Erythroblast (primary cell): ENCODE measurements around the gene SSX5.
"Not testable (repeated sequence)": the region's sequence is repeated elsewhere in the genome, so short reads cannot be mapped to it uniquely, and the experiment has no call there.

Experiments
- DNase-seq, 2 experiments: peaks; one replicate each; lab custom pipeline; 2025; lab: John Stamatoyannopoulos, UW
- GATA1 ChIP-seq: IDR thresholded peaks from 2 replicates; pipeline ENCODE4 v1.6.1; 2011; ENCODE audit warnings: low read depth, mild to moderate bottlenecking, control low read depth, low read length, moderate library complexity
- POLR2A ChIP-seq: IDR thresholded peaks from 2 replicates; pipeline ENCODE4 v1.6.1; 2011; ENCODE audit warnings: mild to moderate bottlenecking, low read length

SSX5 gene, protein sequence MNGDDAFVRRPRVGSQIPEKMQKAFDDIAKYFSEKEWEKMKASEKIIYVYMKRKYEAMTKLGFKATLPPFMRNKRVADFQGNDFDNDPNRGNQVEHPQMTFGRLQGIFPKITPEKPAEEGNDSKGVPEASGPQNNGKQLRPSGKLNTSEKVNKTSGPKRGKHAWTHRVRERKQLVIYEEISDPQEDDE

DNA sequence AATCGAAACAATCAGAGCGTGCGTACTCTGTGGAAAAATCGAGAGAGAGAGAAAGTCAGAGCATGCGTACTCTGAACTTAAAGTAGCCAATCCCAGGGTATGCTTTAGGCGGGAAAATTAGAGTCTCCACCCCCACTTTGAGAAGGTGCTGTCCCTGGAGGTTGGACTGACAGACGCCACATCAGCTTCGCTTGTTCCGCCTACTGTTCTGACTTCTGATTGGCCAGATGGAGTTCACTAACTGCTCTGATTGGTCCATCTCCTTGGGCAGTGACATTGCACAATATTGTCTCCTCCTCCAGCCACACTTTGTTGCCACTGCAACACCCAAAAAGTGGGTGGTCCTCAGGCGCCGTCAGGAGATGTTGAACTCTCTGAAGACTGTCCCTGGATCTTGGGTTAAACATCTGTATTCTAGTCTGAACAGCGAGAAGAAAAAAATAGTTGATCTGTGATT is at the start of gene SSX5:
SSX5 (minus strand) TSS at position 51 of the 457 bp plus-strand sequence. CDS start 1,437 bp downstream, outside the sequence.
- TF ChIP-seq POLR2A (no peak), GATA1 (no peak)
- DNase-seq: peak in 1 of 2 experiments; percentile 0

DNA sequence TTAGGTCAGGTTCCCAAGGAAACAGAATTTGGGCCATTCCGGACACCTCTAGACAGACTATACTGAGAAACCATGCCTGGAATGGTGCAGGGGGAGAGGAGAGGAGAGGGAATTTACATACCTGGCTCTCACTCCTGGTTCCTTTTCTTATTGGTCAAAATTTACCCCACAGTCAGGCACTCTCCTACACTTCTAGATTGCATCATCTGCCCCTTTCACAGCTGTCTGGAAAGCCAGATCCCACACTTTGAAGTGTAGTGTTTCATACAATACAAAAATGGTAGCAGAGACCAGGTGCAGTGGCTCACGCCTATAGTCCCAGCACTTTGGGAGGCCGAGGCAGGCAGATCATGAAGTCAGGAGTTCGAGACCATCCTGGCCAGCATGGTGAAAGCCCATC is 27.6 kb upstream of the SSX5 start:
- DNase-seq: not testable (repeated sequence)

DNA sequence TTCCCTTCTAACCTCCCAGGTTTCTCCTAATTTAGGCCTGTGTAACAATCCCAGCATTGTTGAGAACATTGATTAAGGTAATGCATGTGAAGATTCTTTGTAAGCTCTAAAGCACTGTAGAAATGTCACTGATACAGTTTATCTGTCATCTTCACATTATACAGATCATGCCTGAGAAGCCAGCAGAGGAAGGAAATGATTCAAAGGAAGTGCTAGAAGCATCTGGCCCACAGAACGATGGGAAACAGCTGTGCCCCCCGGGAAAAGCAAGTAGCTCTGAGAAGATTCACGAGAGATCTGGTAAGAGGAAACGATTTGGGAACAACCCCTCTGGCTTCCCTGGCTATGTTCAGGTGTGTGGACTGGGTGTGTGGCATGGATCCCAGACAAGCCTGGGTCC is 17.7 kb upstream of the SSX5 start:
- not testable (repeated sequence) for DNase-seq

DNA sequence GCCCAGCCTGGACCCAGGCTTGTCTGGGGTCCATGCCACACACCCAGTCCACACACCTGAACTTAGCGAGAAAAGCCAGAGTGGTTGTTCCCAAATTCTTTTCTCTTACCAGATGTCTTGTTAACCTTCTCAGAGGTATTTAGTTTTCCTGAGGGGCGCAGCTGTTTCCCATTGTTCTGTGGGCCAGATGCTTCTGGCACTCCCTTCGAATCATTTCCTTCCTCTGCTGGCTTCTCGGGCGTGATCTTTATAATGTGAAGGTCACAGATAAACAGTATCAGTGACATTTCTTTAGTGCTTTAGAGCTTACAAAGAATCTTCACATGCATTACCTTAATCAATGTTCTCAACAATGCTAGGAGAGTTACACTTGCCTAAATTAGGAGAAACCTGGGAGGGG is 6.6 kb downstream of the SSX5 start:
- DNase-seq: not testable (repeated sequence)

DNA sequence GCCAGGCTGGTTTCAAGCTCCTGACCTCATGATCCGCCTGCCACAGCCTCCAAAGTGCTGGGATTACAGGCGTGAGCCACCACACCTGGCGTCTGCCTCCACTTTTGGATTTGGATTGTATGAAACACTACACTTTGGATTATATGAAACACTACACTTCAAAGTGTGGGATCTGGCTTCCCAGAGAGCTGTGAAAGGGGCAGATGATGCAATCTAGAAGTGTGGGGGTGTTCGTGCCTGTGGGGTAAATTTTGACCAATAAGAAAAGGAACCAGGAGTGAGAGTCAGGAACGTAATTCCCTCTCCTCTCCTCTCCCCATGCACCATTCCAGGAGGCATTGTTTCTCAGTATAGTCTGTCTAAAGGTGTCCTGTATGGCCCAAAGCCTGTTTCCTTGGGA is 14.7 kb downstream of the SSX5 start:
- DNase-seq: not testable (repeated sequence)

DNA sequence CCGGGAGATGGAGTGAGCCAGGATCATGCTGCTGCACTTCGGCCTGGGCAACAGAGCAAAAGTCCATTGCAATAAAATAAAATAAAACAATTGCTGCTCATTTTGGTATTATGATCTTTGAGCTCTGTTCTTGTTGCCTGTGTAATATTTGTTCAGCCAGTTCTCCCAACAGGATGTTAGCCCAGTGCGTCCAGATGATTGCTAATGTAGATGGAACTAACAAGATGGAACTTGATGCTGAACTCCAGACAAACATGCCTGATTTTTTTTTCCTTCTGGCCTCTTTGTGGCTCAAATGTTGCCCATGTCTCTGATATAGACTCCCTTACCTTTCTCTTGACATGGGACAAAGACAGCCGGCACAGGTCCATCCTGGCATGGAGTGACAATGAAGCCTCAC is 15.8 kb downstream of the SSX5 start:
- no peak for TF ChIP-seq POLR2A
- no peak for TF ChIP-seq GATA1
- DNase-seq: no peak

DNA sequence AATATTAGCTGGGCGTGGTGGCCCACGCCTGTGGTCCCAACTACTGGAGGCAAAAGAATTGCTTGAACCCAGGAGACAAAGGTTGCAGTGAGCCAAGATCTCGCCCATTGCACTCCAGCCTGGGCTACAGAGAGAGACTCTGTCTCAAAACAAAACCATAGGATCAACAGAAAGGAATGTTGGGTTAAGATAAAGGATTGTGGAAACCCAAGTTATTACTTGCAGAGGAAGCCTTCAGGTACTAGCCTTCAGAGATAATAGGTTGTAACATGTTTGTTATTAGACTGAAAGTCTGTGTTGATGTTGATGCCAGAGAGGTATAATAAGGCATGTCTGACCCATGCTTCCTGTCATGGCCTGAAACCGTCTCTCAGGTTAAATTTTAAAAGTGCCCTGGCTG is 16.9 kb downstream of the SSX5 start:
- TF ChIP-seq GATA1 (no peak), POLR2A (no peak)
- DNase-seq: no peak

DNA sequence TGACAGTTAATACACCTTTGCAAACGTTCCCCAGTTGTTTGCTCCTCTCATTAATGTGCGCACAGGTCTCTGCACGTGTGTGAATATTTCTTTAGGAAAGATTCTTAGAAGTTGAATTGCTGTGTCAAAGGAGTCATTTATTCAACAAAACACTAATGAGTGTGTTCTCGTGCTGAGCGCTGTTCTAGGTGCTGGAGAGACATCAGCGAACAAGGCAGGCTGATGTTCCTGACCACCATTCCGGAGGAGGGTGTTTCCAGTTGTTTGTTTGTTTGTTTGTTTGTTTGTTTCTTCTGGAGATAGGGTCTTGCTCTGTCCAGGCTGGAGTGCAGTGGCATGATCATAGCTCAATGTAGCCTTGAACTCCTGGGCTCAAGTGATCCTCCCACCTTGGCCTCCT is 30.3 kb downstream of the SSX5 start:
- DNase-seq: not testable (repeated sequence)

DNA sequence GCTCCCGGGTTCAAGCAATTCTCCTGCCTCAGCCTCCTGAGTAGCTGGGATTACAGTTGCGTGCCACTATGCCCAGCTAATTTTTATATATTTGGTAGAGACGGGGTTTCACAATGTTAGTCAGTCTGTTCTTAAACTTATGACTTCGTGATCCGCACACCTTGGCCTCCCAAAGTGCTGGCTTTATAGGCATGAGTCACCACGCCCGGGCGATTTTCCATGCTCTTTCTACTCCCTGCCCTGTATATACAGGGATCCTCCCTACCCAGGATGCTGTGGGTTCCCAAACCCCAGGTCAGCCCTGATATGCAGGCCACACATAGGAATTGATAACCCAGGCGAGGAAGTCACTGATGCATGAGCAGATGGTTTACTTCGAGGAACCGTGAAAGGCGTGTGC is 31.4 kb downstream of the SSX5 start:
- TF ChIP-seq POLR2A (no peak), GATA1 (no peak)
- no peak for DNase-seq

DNA sequence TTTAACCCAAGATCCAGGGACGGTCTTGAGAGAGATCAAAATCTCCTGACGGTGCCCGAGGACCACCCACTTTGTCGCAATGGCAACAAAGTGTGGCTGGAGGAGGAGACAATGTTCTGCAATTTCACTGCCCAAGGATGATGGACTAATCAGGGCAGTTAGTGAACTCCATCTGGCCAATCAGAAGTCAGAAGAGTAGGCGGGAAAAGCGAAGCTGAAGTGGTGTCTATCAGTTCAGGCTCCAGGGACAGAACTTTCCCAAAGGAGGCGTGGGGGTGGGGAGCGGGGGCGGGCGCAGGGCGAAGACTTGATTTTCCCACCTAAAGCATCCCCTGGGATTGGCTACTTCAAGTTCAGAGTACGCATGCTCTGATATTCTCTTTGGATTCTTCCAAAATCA is 40.6 kb downstream of the SSX5 start:
- TF ChIP-seq GATA1 (no peak), POLR2A (no peak)
- no peak for DNase-seq

DNA sequence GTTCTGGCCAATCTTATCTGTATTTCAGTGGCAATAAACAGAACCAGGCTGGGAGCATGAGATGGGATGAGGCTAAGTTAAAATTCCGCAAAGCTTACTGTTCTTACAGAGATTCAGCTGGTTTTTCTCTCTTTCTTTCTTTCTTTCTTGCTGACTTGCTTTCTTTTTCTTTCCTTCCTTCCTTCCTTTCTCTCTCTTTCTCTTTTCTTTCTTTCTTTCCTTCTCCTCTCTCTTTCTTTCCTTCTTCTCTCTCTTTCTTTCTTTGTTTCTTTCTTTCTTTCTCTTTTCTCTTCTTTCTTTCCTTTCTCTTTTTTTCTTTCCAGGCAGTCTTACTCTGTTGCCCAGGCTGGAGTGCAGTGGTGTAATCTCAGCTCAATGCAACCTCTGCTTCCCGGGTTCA is 41.8 kb downstream of the SSX5 start:
- DNase-seq: no peak
- TF ChIP-seq GATA1 (no peak), POLR2A (no peak)

DNA sequence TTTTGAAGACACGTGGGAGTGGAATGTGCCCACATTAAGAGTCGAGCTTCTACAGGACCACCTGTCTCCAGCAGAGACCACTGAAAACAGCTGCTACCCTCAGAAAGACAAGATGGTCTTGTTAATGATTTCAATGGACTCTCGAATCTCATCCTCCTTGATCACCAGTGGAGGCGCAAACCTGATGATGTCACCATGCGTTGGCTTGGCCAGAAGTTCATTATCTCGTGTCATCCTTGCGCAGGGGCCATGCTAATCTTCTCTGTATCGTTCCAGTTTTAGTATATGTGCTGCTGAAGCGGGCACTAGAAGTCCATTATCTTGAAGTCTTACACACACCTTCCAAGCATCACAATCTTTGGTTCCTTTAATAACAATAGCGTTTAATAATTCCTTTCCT is 42.8 kb downstream of the SSX5 start:
- TF ChIP-seq GATA1: no peak
- TF ChIP-seq POLR2A: no peak
- DNase-seq: no peak

DNA sequence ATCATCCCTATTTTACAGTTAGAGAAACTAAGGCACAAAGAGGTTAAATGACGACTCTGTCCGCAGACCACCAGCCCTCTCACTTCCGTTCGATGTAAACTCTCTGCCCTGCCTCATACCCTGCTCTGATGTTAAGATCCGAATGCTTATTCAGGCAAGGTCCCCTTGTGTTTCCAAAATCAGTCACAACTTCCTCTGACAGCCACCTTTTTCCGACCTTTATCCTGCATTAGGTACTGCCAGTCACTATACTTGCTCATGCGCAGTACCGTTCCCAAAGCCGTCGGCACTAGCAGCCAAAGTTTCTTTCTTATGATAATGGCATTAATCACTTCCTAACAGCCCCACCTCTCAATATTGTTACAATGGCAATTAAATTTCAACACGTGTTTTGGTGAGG is 53.9 kb downstream of the SSX5 start:
- not testable (repeated sequence) for DNase-seq

DNA sequence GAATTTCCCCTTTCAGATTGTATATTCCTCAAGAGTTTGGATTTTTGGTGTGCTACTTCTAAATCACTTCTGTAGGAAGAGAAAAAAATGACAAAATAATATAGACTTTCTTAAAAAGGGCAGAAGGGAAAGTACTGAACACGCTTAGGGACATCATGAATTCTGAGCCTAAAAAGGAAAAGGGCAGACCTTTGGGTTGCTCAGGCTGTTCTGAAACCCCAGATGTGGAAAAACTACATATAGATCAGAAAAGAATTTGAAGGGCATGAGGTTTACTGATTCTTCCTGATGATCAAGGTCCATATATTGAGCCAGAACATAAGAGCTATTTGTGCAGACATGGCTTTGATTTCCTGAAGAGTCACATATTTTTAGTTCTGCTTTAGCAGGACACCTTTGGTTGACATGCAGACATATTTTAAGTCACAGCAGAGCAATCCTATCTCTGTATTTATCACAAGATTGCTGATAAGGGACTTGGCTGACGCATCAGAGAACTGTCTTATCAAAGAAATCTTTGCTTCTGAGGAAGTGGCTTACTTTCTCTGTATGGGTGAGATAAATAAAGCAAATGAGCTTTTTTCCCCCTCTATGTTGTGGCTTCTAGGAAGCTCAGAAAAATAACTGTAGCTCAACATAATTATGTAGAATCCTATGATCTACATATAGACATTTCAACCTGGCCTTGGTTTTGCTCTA is 54.6 kb downstream of the SSX5 start:
- DNase-seq: not testable (repeated sequence)

DNA sequence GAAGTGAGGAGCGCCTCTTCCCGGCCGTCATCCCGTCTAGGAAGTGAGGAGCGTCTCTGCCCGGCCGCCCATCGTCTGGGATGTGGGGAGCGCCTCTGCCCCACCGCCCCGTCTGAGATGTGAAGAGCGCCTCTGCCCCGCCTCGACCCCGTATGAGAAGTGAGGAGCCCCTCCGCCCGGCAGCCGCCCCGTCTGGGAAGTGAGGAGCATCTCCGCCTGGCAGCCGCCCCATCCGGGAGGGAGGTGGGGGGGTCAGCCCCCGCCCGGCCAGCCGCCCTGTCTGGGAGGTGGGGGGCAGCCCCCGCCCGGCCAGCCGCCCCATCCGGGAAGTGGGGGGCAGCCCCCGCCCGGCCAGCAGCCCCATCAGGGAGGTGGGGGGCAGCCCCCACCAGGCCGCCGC is 57.5 kb downstream of the SSX5 start:
- not testable (repeated sequence) for DNase-seq
